Aorta (tissue), 5 donors: Measurements from ENCODE around the gene TMEM132D. TPM values are rescaled to one million over a fixed set of nuclear protein-coding genes. Genes with fewer than 3 reads are reported as not detected.

ENCODE experiments used
- ATAC-seq: fragments of 200-7000 bp; cut with Tn5 transposase; one replicate; pipeline ENCODE4 v1.9.1; 2022; ENCODE audit warnings: moderate library complexity; ENCODE audit not compliant: low FRiP score
- DNase-seq, 2 donors: peaks; one replicate each; pipeline ENCODE4 v3.0.0-alpha.2; 2020
- H3K27ac ChIP-seq, 2 donors: one replicate each; pipeline ENCODE4 v1.5.1; 2013; ENCODE audit warnings: low read length in 2 of 2, mild to moderate bottlenecking in 2 of 2, moderate library complexity in 2 of 2, control low read depth in 1 of 2, inconsistent platforms in 1 of 2, low read depth in 1 of 2
- H3K27me3 ChIP-seq, 2 donors: one replicate each; pipeline ENCODE4 v1.6.1; 2013; ENCODE audit warnings: control low read depth in 1 of 2, low read length in 1 of 2, mild to moderate bottlenecking in 1 of 2, moderate library complexity in 1 of 2; ENCODE audit not compliant: insufficient read depth in 2 of 2, control insufficient read depth in 1 of 2
- H3K36me3 ChIP-seq, 2 donors: one replicate each; pipeline ENCODE4 v1.6.1; 2013; ENCODE audit warnings: control low read depth in 1 of 2, low read length in 1 of 2, mild to moderate bottlenecking in 1 of 2; ENCODE audit not compliant: insufficient read depth in 2 of 2, control insufficient read depth in 1 of 2
- H3K4me1 ChIP-seq, 2 donors: one replicate each; pipeline ENCODE4 v1.6.1; 2013; ENCODE audit warnings: low read length in 2 of 2, control low read depth in 1 of 2, mild to moderate bottlenecking in 1 of 2, moderate library complexity in 1 of 2; ENCODE audit not compliant: insufficient read depth in 2 of 2, control insufficient read depth in 1 of 2
- H3K4me3 ChIP-seq, 2 donors: one replicate each; pipeline ENCODE4 v1.5.1; 2013; ENCODE audit warnings: low read length in 2 of 2, control low read depth in 1 of 2, mild to moderate bottlenecking in 1 of 2
- H3K9me3 ChIP-seq: one replicate; pipeline ENCODE4 v1.6.1; 2013; ENCODE audit warnings: mild to moderate bottlenecking, low read length; ENCODE audit not compliant: control insufficient read depth
- WGBS, 2 donors: extraction: QIAGEN DNeasy Blood & Tissue Kit; methylation state at CpG; one replicate each; pipeline ENCODE4 v1.1.7; 2013; 5-methylcytosine and 5-hydroxymethylcytosine counted together
- intact Hi-C, 2 donors: fragments of 100-400 bp; cut with DNase I; formaldehyde crosslinking; loops; one replicate each; pipeline versions ENCODE4 v1.14.2 to v1.15.0; 2022
- polyA plus RNA-seq, 2 donors: library from polyadenylated mRNA; stranded (reverse); fragments of 200-250 nt; gene quantifications; one replicate each; pipeline ENCODE4 v1.2.3, GENCODE V29; 2013
- total RNA-seq, 2 donors: library from RNA; stranded (reverse); fragmentation: NEBNext Ultra II Directional; extraction: Animal tissue kit (Norgen Biotek cat#: 25700); gene quantifications; one replicate each; pipeline ENCODE4 v1.2.1, GENCODE V29; 2021
- donor health status: healthy with polysubstance abuse.
- donor health status: Bipolar disorder and iron deficiency.
- donor health status: DM: no; HTN: no; CAD: no.
- donor health status: DM: no; HTN: no; CAD: no.
- donor health status: DM: yes; HTN: yes; CAD: no.

The TMEM132D gene
- total and polyA plus RNA-seq, 4 donors, result not detected

DNA sequence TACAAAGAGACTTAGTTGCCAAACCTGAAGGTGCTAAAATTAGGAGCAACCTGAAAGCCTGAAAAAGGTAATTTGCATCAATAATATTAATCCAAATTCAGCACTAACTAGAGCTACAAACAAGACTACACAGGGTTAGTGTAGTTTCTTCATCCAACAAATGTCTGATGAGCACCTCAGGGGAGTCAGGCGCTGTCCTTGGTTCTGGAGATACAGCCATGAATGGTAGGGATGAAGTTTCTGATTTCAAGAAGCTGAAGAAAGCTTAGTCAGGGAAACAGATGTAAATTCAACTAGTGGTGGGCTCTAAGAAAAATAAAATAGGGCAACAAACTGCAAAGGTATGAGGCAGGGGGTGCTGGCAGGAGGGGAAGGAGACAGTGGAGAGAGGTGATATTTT is 784.3 kb downstream of the TMEM132D start:
- H3K27me3 ChIP-seq, result no peaks in the 10 kb centered on the region
- ATAC-seq, result no peak
- H3K9me3 ChIP-seq, result no peaks in the 10 kb centered on the region
- DNase-seq, result no peak
- 71 to 83% methylated on average over 1 of the region's 1 CpG for WGBS, 2 donors
- no peak overlapping the region for H3K27ac ChIP-seq
- no peak overlapping the region for H3K4me3 ChIP-seq
- H3K4me1 ChIP-seq, result no peaks in the 10 kb centered on the region
- intact Hi-C loops, result no loop called here
- H3K36me3 ChIP-seq, result no peaks in the 10 kb centered on the region

DNA sequence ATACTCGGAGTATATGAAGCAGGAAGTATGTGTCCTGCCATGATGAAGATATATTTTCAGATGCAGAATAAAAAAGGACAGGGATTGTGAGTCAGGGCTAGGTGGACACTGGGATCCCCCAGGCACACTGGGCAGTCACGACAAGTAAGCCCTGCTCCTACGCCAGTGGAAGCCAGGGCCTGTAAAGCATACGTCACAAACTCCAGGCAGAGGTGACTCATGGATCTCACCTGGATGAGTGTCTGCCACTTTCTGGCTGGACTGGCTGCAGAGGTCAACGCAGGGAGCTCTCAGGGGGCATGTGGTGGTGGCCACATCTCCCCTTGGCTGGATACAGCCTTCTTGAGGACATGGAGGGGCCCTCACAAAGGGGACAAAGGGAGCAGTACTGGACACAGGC is 788.3 kb downstream of the TMEM132D start:
- H3K27me3 ChIP-seq, result no peaks in the 10 kb centered on the region
- intact Hi-C loops, result no loop called here

DNA sequence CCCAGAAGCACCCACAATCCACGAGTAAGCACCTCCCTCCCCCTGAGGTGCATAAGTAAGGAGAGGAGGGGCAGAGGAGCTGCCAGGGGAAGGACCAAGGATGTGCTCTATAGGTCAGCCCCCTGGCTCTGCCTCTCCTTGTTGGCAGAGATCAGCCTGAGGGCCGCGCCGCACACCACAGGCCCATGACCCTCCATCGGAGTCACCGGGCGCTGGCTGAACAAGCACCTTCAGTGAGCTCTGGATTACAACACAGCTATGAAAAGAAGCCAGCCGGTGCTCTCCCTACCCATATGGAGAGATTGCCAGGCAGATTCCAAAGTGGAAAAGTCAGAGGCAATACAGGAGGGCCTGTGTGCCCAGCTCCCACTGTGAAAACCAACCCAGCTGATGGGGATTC is 793.2 kb downstream of the TMEM132D start:
- no peaks in the 10 kb centered on the region for H3K27me3 ChIP-seq
- no peak overlapping the region for H3K27ac ChIP-seq
- no peaks in the 10 kb centered on the region for H3K36me3 ChIP-seq
- 82 to 88% methylated on average over 8 of the region's 8 CpGs for WGBS, 2 donors
- no peaks in the 10 kb centered on the region for H3K4me1 ChIP-seq
- peaks cover 4% of the 10 kb centered on the region for H3K9me3 ChIP-seq
- intact Hi-C loops, result no loop called here
- ATAC-seq (peak; percentile 41), DNase-seq (no peak)
- no peak overlapping the region for H3K4me3 ChIP-seq

More for the DNA sequence above, 788.3 kb downstream of the TMEM132D start:
- ATAC-seq, result no peak
- DNase-seq, result no peak
- Histone ChIP-seq H3K27ac (no peak overlapping the region), H3K4me3 (no peak overlapping the region), H3K9me3 (no peaks in the 10 kb centered on the region), H3K36me3 (no peaks in the 10 kb centered on the region), H3K4me1 (no peaks in the 10 kb centered on the region)
- 69 to 71% methylated on average over 5 of the region's 5 CpGs for WGBS, 2 donors

- Histone ChIP-seq H3K36me3 (no peaks in the 10 kb centered on the region), H3K4me3 (no peak overlapping the region), H3K9me3 (peaks cover 4% of the 10 kb centered on the region), H3K27me3 (no peaks in the 10 kb centered on the region), H3K27ac (no peak overlapping the region), H3K4me1 (no peaks in the 10 kb centered on the region)
- no peak for DNase-seq
- WGBS, 2 donors, result 78 to 80% methylated on average over 17 of the region's 17 CpGs
- intact Hi-C loops, result no loop called here
- no peak for ATAC-seq
Observed at GRCh38 chr12:129109174-129110001, 794.4 kb downstream of the TMEM132D start.

DNA sequence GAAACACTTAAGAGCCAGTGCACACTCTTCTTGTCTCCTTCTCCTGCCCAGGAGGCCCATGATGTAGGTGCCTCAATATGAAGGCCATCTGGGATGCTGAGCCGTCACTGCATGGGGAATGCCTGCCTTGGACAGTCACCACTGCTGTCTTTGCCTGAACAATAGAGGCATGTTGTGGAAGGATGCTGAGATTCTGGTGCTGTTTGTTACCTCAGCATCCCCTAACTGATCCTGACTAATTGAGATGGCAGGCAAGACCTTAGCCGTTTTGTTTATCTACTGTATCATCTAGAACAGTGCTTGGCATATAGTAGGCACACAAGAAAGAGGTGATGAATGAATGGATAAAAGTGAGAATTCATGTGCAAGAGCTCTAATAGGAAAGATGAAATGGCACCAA is 797.1 kb downstream of the TMEM132D start:
- H3K4me3 ChIP-seq, result no peak overlapping the region
- peaks cover 4% of the 10 kb centered on the region for H3K9me3 ChIP-seq
- H3K36me3 ChIP-seq, result no peaks in the 10 kb centered on the region
- H3K27ac ChIP-seq, result no peak overlapping the region
- ATAC-seq (no peak), DNase-seq (no peak)
- intact Hi-C loops, result no loop called here
- no peaks in the 10 kb centered on the region for H3K27me3 ChIP-seq
- H3K4me1 ChIP-seq, result no peaks in the 10 kb centered on the region
- WGBS, 2 donors, result 68 to 69% methylated on average over 2 of the region's 2 CpGs

DNA sequence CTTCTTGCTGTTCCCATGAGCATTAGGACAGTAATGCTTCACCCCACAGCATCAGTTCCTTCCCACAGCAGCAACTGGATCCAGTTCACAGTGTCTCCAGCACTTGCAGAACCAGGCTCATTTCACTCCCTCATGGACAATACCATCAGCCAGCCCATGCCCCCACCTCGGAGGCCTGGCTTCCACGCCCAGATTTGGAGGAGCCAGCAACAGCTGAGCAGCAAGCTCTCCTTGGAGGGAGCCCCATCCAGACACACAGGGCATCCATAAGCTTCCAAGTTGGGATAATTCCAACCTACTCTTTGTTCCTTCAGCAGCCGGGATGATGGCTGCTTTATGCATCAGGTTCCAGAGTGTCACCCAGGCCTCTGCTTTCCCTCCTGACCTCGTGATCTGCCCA is 800.6 kb downstream of the TMEM132D start:
- Histone ChIP-seq H3K9me3 (peaks cover 4% of the 10 kb centered on the region), H3K27ac (no peak overlapping the region), H3K4me1 (no peaks in the 10 kb centered on the region), H3K27me3 (no peaks in the 10 kb centered on the region), H3K4me3 (no peak overlapping the region), H3K36me3 (no peaks in the 10 kb centered on the region)
- intact Hi-C loops, result no loop called here
- DNase-seq (no peak), ATAC-seq (no peak)
- WGBS, 2 donors, result 60 to 63% methylated on average over 4 of the region's 4 CpGs

DNA sequence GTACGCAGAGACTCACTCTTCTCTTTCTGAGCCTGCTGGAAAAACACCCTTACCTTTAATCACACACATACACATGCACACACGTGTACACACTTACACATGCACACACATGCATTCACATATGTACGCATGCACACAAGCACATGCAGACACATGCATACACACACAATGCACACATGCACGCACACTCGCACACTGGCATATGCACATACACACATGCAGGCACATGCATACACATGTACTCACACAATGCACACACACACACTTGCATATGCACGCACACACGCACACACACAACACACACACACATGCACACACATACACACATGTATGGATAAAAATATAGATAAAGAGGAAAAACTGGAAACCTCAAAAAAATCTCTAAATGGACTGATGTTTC is 801.6 kb downstream of the TMEM132D start:
- Histone ChIP-seq H3K9me3 (peaks cover 4% of the 10 kb centered on the region), H3K36me3 (no peaks in the 10 kb centered on the region), H3K27ac (no peak overlapping the region), H3K27me3 (no peaks in the 10 kb centered on the region), H3K4me1 (no peaks in the 10 kb centered on the region), H3K4me3 (no peak overlapping the region)
- WGBS, 2 donors, result 79 to 90% methylated on average over 7 of the region's 7 CpGs
- DNase-seq (no peak), ATAC-seq (no peak)
- intact Hi-C loops, result no loop called here

DNA sequence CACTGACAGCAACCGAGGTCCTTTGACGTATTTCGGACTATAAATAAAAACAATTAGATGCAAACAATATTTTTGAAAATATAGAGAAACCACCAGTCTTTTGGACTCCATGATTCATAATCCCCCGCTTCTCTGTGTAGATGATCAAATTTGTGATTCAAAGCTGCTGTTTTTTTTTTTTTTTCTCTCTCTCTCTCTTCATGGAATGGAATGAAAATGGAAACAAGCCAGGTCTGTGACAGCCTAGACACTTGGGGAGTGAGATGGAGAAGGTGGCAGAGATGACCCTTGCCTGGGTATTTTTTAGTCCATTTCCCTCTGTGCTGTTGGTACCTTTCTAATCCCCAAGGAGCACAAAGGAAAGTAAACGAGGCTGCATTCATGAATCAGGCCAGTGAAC is 802.0 kb downstream of the TMEM132D start:
- no peak for ATAC-seq
- Histone ChIP-seq H3K36me3 (no peaks in the 10 kb centered on the region), H3K4me1 (no peaks in the 10 kb centered on the region), H3K27ac (no peak overlapping the region), H3K27me3 (no peaks in the 10 kb centered on the region), H3K4me3 (no peak overlapping the region), H3K9me3 (peaks cover 4% of the 10 kb centered on the region)
- intact Hi-C loops, result no loop called here
- WGBS, 2 donors, result 70 to 74% methylated on average over 5 of the region's 5 CpGs
- DNase-seq, result no peak

GRCh38 chr12:129101404-129101803 is 802.4 kb downstream of the TMEM132D start:
- no peak for ATAC-seq
- H3K4me3 ChIP-seq, result no peak overlapping the region
- no peak for DNase-seq
- H3K27me3 ChIP-seq, result no peaks in the 10 kb centered on the region
- intact Hi-C loops, result no loop called here
- H3K36me3 ChIP-seq, result no peaks in the 10 kb centered on the region
- H3K9me3 ChIP-seq, result peaks cover under 1% of the 10 kb centered on the region
- no peak overlapping the region for H3K27ac ChIP-seq
- H3K4me1 ChIP-seq, result no peaks in the 10 kb centered on the region
- WGBS, 2 donors, result 64 to 70% methylated on average over 5 of the region's 5 CpGs
